ENCODE results near the gene RGCC. TPM values are rescaled to one million over a fixed set of nuclear protein-coding genes. Genes with fewer than 3 reads are reported as not detected.

The RGCC gene
- total and polyA plus RNA-seq, 9 of the 15 experiments (the other 6 are each of a cell fraction or from before 2014, with no cell fraction given) = 0.51 to 10.4 (median 5.8) TPM

- TF ChIP-seq, protein P1, sequence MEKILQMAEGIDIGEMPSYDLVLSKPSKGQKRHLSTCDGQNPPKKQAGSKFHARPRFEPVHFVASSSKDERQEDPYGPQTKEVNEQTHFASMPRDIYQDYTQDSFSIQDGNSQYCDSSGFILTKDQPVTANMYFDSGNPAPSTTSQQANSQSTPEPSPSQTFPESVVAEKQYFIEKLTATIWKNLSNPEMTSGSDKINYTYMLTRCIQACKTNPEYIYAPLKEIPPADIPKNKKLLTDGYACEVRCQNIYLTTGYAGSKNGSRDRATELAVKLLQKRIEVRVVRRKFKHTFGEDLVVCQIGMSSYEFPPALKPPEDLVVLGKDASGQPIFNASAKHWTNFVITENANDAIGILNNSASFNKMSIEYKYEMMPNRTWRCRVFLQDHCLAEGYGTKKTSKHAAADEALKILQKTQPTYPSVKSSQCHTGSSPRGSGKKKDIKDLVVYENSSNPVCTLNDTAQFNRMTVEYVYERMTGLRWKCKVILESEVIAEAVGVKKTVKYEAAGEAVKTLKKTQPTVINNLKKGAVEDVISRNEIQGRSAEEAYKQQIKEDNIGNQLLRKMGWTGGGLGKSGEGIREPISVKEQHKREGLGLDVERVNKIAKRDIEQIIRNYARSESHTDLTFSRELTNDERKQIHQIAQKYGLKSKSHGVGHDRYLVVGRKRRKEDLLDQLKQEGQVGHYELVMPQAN (IDR thresholded peaks at IDR 0.05; ENCODE audit: borderline replicate concordance) = no peak
- TF ChIP-seq ZNF766 (CRISPR knock-in tag; conservative IDR thresholded peaks at IDR 0.05) (peak; percentile 66; the same call in 1 of the 2 replicates), BDP1 (IDR thresholded peaks at IDR 0.05; ENCODE audit: insufficient read depth, insufficient read length) (no peak), GATAD2B (IDR thresholded peaks at IDR 0.05; ENCODE audit: borderline replicate concordance) (no peak), KLF1 (tag; IDR thresholded peaks at IDR 0.05) (no peak), ZSCAN29 (IDR thresholded peaks at IDR 0.05) (no peak), ZSCAN32 (CRISPR knock-in tag; IDR thresholded peaks at IDR 0.05) (no peak), PCBP2 (IDR thresholded peaks at IDR 0.05; ENCODE audit: low read depth, low read length, poor library complexity, severe bottlenecking) (no peak), NFATC3 (IDR thresholded peaks at IDR 0.05) (no peak), PHF21A (IDR thresholded peaks at IDR 0.05; ENCODE audit: borderline replicate concordance, low read depth) (no peak), RFX5 (IDR thresholded peaks at IDR 0.05; ENCODE audit: low read depth, low read length) (no peak), DACH1 (IDR thresholded peaks at IDR 0.05; ENCODE audit: partially characterized antibody) (peak; percentile 46)
- TF ChIP-seq, protein P2, sequence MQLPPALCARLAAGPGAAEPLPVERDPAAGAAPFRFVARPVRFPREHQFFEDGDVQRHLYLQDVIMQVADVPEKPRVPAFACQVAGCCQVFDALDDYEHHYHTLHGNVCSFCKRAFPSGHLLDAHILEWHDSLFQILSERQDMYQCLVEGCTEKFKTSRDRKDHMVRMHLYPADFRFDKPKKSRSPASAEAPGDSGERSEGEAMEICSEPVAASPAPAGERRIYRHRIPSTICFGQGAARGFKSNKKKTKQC (CRISPR knock-in tag; IDR thresholded peaks at IDR 0.05) = no peak
- TF ChIP-seq, protein P3, sequence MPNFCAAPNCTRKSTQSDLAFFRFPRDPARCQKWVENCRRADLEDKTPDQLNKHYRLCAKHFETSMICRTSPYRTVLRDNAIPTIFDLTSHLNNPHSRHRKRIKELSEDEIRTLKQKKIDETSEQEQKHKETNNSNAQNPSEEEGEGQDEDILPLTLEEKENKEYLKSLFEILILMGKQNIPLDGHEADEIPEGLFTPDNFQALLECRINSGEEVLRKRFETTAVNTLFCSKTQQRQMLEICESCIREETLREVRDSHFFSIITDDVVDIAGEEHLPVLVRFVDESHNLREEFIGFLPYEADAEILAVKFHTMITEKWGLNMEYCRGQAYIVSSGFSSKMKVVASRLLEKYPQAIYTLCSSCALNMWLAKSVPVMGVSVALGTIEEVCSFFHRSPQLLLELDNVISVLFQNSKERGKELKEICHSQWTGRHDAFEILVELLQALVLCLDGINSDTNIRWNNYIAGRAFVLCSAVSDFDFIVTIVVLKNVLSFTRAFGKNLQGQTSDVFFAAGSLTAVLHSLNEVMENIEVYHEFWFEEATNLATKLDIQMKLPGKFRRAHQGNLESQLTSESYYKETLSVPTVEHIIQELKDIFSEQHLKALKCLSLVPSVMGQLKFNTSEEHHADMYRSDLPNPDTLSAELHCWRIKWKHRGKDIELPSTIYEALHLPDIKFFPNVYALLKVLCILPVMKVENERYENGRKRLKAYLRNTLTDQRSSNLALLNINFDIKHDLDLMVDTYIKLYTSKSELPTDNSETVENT (CRISPR knock-in tag; IDR thresholded peaks at IDR 0.05) = no peak
- TF ChIP-seq, protein P4, sequence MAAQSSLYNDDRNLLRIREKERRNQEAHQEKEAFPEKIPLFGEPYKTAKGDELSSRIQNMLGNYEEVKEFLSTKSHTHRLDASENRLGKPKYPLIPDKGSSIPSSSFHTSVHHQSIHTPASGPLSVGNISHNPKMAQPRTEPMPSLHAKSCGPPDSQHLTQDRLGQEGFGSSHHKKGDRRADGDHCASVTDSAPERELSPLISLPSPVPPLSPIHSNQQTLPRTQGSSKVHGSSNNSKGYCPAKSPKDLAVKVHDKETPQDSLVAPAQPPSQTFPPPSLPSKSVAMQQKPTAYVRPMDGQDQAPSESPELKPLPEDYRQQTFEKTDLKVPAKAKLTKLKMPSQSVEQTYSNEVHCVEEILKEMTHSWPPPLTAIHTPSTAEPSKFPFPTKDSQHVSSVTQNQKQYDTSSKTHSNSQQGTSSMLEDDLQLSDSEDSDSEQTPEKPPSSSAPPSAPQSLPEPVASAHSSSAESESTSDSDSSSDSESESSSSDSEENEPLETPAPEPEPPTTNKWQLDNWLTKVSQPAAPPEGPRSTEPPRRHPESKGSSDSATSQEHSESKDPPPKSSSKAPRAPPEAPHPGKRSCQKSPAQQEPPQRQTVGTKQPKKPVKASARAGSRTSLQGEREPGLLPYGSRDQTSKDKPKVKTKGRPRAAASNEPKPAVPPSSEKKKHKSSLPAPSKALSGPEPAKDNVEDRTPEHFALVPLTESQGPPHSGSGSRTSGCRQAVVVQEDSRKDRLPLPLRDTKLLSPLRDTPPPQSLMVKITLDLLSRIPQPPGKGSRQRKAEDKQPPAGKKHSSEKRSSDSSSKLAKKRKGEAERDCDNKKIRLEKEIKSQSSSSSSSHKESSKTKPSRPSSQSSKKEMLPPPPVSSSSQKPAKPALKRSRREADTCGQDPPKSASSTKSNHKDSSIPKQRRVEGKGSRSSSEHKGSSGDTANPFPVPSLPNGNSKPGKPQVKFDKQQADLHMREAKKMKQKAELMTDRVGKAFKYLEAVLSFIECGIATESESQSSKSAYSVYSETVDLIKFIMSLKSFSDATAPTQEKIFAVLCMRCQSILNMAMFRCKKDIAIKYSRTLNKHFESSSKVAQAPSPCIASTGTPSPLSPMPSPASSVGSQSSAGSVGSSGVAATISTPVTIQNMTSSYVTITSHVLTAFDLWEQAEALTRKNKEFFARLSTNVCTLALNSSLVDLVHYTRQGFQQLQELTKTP (IDR thresholded peaks at IDR 0.05; ENCODE audit: low read depth in 1 of 2, partially characterized antibody in 2 of 2) = no peak
- TF ChIP-seq, protein P5, sequence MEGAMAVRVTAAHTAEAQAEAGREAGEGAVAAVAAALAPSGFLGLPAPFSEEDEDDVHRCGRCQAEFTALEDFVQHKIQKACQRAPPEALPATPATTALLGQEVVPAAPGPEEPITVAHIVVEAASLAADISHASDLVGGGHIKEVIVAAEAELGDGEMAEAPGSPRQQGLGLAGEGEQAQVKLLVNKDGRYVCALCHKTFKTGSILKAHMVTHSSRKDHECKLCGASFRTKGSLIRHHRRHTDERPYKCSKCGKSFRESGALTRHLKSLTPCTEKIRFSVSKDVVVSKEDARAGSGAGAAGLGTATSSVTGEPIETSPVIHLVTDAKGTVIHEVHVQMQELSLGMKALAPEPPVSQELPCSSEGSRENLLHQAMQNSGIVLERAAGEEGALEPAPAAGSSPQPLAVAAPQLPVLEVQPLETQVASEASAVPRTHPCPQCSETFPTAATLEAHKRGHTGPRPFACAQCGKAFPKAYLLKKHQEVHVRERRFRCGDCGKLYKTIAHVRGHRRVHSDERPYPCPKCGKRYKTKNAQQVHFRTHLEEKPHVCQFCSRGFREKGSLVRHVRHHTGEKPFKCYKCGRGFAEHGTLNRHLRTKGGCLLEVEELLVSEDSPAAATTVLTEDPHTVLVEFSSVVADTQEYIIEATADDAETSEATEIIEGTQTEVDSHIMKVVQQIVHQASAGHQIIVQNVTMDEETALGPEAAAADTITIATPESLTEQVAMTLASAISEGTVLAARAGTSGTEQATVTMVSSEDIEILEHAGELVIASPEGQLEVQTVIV (CRISPR knock-in tag; IDR thresholded peaks at IDR 0.05; ENCODE audit: borderline replicate concordance) = no peak
Observed at GRCh38 chr13:41463838-41464602, 6.7 kb downstream of the RGCC start (continued).

All from K562 (cell line).